GM18499 (cell line): ENCODE results near the gene TMPRSS2.
"Not testable (repeated sequence)": the region's sequence is repeated elsewhere in the genome, so short reads cannot be mapped to it uniquely, and the experiment has no call there.

Experiments used
- ATAC-seq: cut with Tn5 transposase; IDR thresholded peaks from one replicate; pipeline ENCODE4 v1.9.1; 2021; ENCODE audit warnings: moderate number of reproducible peaks; ENCODE audit not compliant: insufficient read depth, unreplicated experiment

The TMPRSS2 gene

DNA sequence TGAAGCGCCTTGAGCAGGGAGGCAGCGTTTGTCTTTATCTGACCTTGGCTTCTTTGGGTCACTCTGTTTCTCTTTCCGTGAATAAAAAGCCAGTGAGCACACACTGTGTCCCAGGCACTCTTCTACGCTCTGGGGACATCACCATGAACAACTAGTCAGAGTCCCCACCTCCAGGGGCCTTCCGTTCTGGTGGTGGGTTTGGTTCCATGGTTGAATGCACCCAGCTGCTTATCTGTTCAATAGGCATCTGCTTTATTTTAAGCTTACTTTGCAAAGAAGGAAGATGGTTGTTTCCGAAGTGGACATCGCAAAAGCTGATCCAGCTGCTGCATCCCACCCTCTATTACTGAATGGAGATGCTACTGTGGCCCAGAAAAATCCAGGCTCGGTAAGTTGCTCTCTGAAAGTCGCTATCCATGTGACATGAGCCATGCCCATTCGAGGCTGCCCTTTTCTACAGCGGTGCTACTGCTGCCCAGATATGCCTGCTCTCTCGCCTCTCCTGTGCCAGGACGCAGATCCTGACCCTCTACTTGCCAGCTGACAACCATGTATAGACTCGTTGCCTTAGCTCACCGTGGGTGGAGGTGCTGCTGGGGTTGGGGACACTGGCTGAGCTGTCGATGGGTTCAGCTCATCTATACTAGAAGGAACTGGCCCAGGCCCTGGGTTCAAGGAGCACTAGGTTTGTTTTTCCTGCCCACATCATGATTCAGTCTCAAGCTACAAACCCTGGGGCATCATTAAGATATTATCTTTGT lies 76.0 kb downstream of the TMPRSS2 start:
- no peak for ATAC-seq

DNA sequence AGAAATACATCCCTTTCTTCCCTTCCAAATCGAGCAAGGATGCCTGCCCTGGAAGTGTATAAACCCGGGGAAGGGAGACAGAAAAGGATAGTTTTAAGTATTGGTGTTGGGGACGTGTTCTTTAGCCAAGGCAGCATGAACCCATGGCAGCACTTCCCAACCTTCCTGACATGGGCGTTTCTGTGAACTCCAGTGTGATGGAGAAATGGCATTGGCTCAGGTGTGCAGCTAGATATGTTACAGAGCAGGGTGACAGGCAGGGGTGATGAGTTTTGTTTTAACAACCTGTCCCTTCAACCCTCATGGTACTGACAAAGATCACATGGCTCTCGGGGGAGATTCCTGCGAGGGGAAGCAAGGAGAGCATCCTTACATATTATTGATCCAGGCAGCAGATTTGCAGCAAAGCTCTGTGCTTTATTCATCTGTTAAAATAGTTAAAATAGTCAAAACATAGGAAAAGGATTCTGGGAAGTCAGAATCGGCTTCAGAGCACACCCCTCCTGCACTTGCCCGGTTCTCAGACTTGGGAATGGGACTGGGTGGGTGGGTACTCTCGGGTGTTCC lies 78.0 kb downstream of the TMPRSS2 start:
- ATAC-seq, result no peak

DNA sequence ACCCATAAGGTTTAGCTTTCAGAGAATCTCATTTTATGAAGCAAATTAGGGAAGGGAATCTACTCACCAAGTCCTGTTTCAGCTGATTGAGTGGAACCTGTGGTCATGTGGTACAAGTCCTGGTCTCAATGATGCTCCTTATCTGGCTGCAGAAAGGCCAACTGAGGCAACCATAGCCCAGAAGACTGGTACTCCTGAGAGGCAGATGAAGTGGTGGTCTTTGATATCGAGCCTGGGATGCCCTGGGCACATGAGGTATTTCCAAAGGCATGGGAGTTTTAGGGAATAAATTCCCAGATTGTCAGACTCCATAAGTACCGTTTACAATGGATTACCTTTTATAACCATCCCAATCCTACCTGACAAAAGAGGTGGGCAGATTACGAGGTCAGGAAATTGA lies 78.7 kb downstream of the TMPRSS2 start:
- no peak for ATAC-seq

DNA sequence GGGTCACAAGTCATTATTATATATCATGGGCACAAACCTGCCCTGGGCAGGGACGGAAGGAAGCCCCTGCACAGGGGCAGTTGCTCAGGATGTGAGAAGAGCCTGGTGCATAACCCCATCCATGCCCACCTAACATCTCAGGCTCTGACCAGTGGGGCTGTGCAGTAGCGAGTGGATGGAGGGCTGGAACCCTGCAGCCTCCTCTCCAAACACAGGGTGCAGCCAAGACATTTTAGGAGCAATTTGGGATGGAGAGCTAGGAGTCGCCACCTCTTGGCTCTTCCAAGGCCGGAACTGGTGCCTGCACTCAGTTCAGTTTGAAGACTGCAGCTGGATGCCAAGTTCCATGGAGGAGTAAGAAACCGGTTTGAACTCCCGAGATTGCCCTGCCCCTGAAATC lies 79.1 kb downstream of the TMPRSS2 start:
- ATAC-seq, result no peak

DNA sequence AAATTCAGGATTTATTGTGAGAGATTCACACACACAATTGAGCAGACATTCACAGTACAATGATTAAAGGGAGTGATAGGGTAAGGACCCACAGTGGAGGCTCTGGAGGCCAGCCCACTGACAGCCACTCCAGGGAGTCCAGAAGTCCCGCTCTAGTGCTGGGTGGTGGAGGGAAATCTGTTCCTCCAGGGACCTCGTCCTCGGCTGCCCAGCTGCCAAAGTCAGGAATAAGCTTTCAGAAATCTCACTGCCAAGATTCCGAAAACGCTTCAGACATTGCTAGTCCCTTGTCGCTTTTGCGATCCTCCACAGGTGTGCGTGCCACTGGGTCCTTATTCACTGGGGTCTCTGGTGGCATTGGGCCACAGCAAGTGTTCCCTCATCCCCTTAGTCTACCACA lies 79.6 kb downstream of the TMPRSS2 start:
- ATAC-seq, result no peak

DNA sequence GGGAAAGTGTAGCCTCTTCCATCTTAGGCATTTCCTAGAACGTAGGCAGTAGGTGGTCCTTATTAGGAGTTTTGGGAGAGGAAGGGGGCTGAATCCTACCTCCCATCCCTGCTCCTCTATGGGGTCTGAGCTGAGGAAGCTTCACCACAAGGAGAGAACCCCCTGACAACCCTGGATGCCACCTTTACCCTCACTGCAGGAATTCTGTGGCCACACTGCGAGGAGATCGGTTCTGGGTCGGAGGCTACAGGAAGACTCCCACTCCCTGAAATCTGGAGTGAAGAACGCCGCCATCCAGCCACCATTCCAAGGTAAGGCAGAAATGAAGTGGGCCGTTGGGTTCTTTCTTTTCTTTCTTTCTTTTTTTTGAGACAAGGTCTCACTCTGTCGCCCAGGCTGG lies 80.4 kb downstream of the TMPRSS2 start:
- no peak for ATAC-seq

DNA sequence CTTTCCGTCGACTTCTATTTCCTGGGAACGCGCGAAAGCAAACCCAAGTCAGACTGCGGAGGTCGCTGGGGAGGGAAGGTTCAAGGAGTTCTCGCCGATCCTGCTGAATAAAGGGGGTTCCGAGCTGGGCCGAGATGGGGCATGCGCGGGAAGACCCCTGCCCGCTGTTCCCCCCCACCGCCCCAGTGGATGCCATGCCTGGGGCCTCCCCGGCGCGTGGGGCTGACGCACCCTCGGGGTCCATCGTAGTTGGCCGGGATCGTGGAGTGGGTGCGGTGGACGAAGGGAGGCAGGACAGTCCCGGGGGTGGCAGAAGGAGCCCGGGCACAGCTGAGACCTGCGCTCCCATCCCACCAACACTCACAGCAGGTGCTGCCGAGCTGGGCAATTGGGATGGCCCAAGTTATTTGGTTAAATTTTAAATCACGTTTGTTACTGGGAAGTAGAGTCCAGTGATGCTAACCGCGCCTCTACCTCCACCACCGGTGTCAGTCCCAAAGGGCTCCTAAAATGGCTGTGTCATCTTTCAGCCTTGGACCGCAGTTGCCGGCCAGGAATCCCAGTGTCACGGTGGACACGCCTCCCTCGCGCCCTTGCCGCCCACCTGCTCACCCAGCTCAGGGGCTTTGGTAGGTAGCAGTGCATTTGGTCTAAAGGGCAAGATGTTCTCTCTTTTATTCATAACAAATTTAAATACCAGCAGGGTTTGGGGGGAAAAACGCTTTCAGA lies 81.1 kb downstream of the TMPRSS2 start:
- ATAC-seq, result no peak

DNA sequence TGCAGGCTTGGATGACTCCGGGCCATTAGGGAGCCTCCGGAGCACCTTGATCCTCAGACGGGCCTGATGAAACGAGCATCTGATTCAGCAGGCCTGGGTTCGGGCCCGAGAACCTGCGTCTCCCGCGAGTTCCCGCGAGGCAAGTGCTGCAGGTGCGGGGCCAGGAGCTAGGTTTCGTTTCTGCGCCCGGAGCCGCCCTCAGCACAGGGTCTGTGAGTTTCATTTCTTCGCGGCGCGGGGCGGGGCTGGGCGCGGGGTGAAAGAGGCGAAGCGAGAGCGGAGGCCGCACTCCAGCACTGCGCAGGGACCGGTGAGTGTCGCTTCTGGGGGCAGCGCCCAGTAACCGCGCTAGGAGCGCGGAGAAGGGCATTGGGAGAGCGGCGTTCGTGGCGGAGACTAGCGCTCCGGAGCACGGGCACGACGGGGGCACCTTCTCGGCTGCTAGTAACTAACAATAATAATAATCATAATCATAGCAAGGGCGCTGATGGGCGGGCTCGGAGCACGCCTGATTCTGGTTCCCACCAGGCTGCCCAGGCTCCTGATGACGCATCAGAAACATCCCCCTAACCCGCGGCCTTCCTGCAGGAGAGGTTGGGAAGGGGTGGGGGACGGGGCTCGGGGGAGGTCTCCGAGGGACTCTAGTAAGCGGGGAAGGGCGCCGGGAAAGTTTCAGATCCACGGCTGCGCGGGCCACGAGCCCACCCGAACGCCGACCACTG lies 81.8 kb downstream of the TMPRSS2 start, which contains the start of gene MX1:
Gene MX1, plus strand, starts transcription at position 286 of the 722 bp plus-strand sequence. CDS start 5,832 bp downstream, outside the sequence.
- peak; percentile 61 for ATAC-seq

DNA sequence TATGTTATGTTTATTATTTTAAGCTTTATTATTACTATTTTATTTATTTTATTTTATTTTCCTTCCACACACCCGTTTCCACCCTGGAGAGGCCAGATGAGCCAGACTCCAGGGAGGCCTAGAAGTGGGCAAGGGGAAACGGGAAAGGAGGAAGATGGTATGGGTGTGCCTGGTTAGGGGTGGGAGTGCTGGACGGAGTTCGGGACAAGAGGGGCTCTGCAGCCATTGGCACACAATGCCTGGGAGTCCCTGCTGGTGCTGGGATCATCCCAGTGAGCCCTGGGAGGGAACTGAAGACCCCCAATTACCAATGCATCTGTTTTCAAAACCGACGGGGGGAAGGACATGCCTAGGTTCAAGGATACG lies 82.4 kb downstream of the TMPRSS2 start:
- ATAC-seq, result no peak

DNA sequence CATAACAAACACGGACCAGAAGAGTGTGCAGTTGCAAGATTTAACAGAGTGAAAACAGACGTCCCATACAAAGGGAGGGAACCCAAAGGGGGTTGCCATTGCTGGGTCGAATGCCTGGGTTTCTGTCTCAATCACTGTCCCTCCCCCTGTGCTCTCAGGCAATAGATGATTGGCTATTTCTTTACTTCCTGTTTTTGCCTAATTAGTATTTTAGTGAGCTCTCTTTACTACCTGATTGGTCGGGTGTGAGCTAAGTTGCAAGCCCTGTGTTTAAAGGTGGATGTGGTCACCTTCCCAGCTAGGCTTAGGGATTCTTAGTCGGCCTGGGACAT lies 84.7 kb downstream of the TMPRSS2 start:
- not testable (repeated sequence) for ATAC-seq

DNA sequence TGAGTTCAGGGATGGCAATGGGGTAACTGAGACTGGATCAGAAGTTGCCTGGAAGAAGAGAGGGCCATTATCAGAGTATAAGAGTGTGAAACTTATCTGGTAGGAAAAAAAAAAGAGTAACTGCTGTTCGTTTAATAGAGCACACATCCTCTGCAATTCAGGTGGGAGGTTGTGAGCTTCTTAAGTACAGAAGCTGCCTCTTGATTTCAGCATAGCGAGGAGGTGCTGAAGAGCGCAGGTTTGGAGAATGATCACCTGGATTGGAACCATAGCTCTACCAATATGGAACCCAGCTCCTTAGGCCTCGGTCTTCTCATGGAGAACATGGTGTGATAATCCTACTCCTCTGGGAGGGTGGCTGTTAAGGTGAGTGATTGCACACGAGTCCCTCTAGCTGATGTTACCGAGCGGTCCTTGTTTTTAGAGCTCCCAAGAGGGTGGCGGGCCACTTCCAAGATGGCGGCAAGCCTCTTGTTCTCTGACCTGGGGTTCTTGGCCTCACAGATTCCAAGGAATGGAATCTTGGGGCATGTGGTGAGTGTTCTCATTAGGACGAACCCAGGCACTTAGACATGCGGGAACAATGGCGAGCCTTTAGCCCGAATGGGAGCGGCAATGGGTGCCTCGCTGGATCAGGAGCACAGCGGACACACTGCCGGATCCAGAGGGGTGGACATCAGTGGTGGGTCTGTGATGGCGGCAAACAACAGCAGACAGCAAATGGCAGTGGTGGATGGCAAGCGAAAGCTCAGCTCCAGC lies 85.2 kb downstream of the TMPRSS2 start:
- no peak for ATAC-seq

DNA sequence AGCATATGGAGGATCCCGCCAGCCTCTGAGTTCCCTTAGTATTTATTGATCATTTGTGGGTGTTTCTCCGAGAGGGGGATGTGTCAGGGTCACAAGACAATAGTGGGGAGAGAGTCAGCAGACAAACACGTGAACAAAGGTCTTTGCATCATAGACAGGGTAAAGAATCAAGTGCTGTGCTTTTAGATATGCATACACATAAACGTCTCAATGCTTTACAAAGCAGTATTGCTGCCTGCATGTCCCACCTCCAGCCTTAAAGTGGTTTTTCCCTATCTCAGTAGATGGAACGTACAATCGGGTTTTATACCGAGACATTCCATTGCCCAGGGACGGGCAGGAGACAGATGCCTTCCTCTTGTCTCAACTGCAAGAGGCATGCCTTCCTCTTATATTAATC lies 87.0 kb downstream of the TMPRSS2 start:
- not testable (repeated sequence) for ATAC-seq

DNA sequence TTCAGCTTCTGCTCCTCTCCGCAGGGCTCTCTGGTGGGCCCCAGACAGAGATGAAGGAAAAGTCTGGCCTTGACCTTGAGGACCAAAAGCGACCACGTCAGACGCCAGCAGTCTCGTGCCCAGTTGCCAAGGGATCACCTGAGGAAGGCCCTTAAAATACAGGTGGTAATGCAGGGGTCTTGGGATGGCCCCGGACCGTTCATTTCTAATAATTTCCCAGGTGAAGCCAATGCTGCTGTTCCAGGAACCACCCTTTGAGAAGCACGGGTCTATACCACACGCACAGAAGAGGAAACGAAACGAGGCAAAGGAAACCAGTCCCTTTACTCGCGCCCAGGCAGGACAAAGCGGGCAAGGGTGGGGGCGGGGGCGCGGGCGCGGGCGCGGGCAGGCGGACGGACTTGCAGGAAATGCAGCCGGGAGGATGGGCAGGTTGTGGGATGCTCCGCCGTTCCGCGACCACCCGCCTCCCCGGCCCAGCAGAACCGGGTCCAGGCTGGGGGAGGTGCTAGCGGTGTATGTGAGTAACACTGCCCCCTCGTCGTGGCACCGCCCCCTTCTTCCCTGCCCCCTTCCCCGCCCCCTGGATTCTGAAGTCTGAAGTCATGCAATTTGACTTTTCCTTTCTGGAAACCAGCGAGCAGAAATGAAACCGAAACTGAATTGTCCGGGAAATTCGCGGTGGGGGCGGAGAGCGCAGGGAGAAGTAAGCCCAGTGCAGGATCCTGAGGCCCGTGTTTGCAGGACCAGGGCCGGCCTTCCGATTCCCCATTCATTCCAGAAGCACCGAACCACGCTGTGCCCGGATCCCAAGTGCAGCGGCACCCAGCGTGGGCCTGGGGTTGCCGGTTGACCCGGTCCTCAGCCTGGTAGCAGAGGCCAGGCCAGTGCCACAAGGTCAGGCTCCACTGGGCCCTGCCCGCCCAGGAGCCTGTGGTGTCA lies 87.8 kb downstream of the TMPRSS2 start:
- ATAC-seq, result no peak

DNA sequence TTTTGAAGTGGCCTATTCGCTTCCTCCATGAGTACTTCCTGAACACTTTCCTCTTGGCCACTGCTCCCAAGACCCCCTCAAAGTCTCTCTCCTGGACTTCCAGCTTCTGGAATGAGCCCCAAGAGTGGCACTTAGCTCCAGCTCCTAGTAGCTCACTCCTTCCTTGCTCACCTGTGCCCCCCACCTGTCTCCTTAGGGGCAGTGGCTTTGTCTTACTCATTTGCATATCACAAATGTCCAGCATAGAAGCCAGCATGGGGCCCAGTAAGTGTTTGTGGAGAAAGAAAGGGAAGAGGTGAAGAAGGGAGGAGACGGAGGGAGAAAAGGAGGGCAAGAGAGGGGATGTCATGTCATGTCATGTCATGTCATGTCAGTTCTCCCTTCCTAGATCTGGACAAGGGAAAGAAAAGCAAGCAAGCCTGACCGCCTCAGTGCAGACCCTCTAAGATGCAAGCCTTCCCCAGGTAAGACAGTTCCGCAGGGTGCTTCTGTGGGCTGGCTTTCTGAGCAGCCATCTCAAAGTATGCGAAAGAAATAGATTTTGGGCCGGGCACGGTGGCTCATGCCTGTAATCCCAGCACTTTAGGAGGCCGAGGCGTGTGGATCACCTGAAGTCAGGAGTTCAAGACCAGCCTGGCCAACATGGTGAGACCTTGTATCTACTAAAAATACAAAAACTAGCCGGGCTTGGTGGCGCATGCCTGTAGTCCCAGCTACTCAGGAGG lies 88.8 kb downstream of the TMPRSS2 start:
- no peak for ATAC-seq

DNA sequence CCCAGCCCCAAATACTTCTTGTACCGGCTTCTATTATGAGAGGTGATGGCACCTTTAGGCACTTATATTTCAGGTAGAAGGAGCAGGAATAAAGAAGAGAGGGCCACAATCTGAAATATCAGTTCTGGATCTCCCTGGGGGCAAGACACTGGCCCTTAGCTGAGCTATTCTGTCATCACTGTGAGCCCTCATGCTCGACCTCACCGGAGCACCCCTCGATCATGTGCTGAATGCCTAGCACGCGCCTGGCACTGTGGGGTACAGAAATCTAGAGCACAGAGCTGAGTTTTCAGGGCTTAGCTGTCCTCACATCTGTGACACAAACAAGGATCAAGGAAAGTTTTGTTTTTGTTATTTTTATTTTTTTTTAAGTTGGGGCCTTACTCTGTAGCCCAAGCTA lies 89.6 kb downstream of the TMPRSS2 start:
- ATAC-seq, result no peak

DNA sequence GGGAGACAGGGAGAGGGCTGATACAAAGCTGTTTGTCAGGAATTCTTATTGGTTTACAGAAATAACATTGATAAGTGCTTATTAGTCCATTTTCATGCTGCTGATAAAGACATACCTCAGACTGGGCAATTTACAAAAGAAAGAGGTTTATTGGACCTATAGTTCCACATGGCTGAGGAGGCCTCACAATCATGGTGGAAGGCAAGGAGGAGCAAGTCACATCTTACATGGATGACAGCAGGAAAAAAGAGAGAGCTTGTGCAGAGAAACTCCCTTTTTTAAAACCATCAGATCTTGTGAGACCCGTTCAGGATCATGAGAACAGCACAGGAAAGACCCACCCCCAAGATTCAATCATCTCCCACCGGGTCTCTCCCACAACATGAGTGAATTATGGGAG lies 90.5 kb downstream of the TMPRSS2 start:
- ATAC-seq, result not testable (repeated sequence)
